Naive thymus-derived CD4-positive, alpha-beta T cell (primary cell): ENCODE results near the gene LHFPL2. TPM values are rescaled to one million over a fixed set of nuclear protein-coding genes. Genes with fewer than 3 reads are reported as not detected.
"Not testable (repeated sequence)": the region's sequence is repeated elsewhere in the genome, so short reads cannot be mapped to it uniquely, and the experiment has no call there.

Experiments
- ATAC-seq: fragments of 150-1000 bp; cut with Tn5 transposase; 2 replicates; pipeline ENCODE4 v1.10.0; 2021; ENCODE audit warnings: mild to moderate bottlenecking, moderate library complexity
- CTCF ChIA-PET: fragments of 350-600 bp; sonication (Branson Sonifier 250); formaldehyde crosslinking; loops from one replicate; lab custom pipeline; 2021; ENCODE audit warnings: antibody characterized with exemption; lab: Charles Lee
- POLR2A ChIA-PET: fragments of 350-600 bp; sonication (Branson Sonifier 250); formaldehyde crosslinking; loops from one replicate; lab custom pipeline; 2021; ENCODE audit warnings: antibody characterized with exemption, inconsistent platforms; lab: Charles Lee
- DNase-seq, 9 donors: peaks; one replicate each; pipeline versions ENCODE4 v3.0.0 to v3.0.0-alpha.2; 2020 to 2022; ENCODE audit warnings: mixed read lengths in 1 of 9
- H3K27ac ChIP-seq: one replicate; pipeline ENCODE4 v1.7.0; 2013; ENCODE audit warnings: mild to moderate bottlenecking, low read depth, low read length, moderate library complexity
- H3K27me3 ChIP-seq, 2 donors: one replicate each; pipeline ENCODE4 v1.7.0; 2013; ENCODE audit warnings: low read length in 2 of 2, mild to moderate bottlenecking in 2 of 2, moderate library complexity in 2 of 2; ENCODE audit not compliant: control insufficient read depth in 2 of 2, insufficient read depth in 2 of 2
- H3K36me3 ChIP-seq, 3 experiments: 1 replicate in 2 of 3; 2 replicates in 1 of 3; pipeline ENCODE4 v1.7.0; 2013; ENCODE audit warnings: low read length in 3 of 3, mild to moderate bottlenecking in 3 of 3, moderate library complexity in 1 of 3; ENCODE audit not compliant: insufficient read depth in 3 of 3, control insufficient read depth in 2 of 3
- H3K4me1 ChIP-seq, 2 donors: one replicate each; pipeline ENCODE4 v1.7.0; 2013; ENCODE audit warnings: low read length in 2 of 2, mild to moderate bottlenecking in 2 of 2, moderate library complexity in 1 of 2; ENCODE audit not compliant: control insufficient read depth in 2 of 2, insufficient read depth in 2 of 2
- H3K4me3 ChIP-seq: 2 replicates; pipeline ENCODE4 v1.7.0; 2013; ENCODE audit warnings: mild to moderate bottlenecking, low read length
- H3K9me3 ChIP-seq, 3 experiments: 1 replicate in 2 of 3; 2 replicates in 1 of 3; pipeline ENCODE4 v1.7.0; 2013; ENCODE audit warnings: low read length in 3 of 3; ENCODE audit not compliant: control insufficient read depth in 2 of 3
- H3K27ac Mint-ChIP-seq, 9 donors: one replicate each; pipeline ENCODE4 v1.8.0; 2020 to 2022; ENCODE audit warnings: mixed read lengths in 9 of 9, mild to moderate bottlenecking in 8 of 9, moderate library complexity in 5 of 9, inconsistent platforms in 2 of 9
- H3K27me3 Mint-ChIP-seq, 5 donors: one replicate each; pipeline ENCODE4 v1.8.0; 2021 to 2022; ENCODE audit warnings: mixed read lengths in 5 of 5, mild to moderate bottlenecking in 1 of 5
- H3K36me3 Mint-ChIP-seq, 5 donors: one replicate each; pipeline ENCODE4 v1.8.0; 2020 to 2022; ENCODE audit warnings: mixed read lengths in 5 of 5, mild to moderate bottlenecking in 3 of 5, inconsistent platforms in 1 of 5
- H3K4me1 Mint-ChIP-seq, 7 donors: one replicate each; pipeline ENCODE4 v1.8.0; 2020 to 2022; ENCODE audit warnings: mixed read lengths in 7 of 7, mild to moderate bottlenecking in 3 of 7, inconsistent platforms in 1 of 7
- H3K4me3 Mint-ChIP-seq, 10 donors: one replicate each; pipeline ENCODE4 v1.8.0; 2020 to 2022; ENCODE audit warnings: mild to moderate bottlenecking in 10 of 10, mixed read lengths in 10 of 10, moderate library complexity in 6 of 10, inconsistent platforms in 2 of 10
- H3K9me3 Mint-ChIP-seq, 11 donors: one replicate each; pipeline ENCODE4 v1.8.0; 2020 to 2022; ENCODE audit warnings: mixed read lengths in 11 of 11, mild to moderate bottlenecking in 4 of 11, inconsistent platforms in 1 of 11, moderate library complexity in 1 of 11
- intact Hi-C, 2 donors: fragments of 100-400 bp; cut with micrococcal nuclease; formaldehyde crosslinking; loops; one replicate each; pipeline ENCODE4 v1.15.1; 2023
- polyA plus RNA-seq, 2 donors: library from polyadenylated mRNA; unstranded; fragments of 300-500 nt; fragmentation: Illumina TruSeq; gene quantifications; one replicate each; pipeline ENCODE4 v1.2.3, GENCODE V29; 2021
- total RNA-seq, 6 experiments: library from RNA in 5 of 6; stranded (reverse) in 5 of 6; gene quantifications; 1 replicate in 5 of 6; 2 replicates in 1 of 6; pipeline ENCODE4 v1.2.3 and lab custom pipeline; 2021 to 2026

Gene LHFPL2
- total and polyA plus RNA-seq, 7 experiments from 2014 or later, result 0.37 to 2.9 (median 1.3) TPM; not detected in 1

GRCh38 chr5:78624011-78624541, 24.5 kb downstream of the LHFPL2 start:
- Mint-ChIP-seq H3K27ac (no peak overlapping the region), H3K4me3 (no peak overlapping the region), H3K9me3 (peaks cover 0 to 11% (median 0%) of the 10 kb centered on the region in 11 donors), H3K36me3 (peaks cover 0 to 4% (median 0%) of the 10 kb centered on the region in 5 donors), H3K27me3 (peaks cover 2 to 17% (median 4%) of the 10 kb centered on the region in 5 donors), H3K4me1 (peaks cover 0 to 2% (median 0%) of the 10 kb centered on the region in 7 donors)
- no peak overlapping the region for H3K4me3 ChIP-seq
- DNase-seq (no peak), ATAC-seq (no peak)
- H3K9me3 ChIP-seq, result no peaks in the 10 kb centered on the region
- ChIA-PET POLR2A (no interaction called here), CTCF (no interaction called here)
- H3K27ac ChIP-seq, result no peak overlapping the region
- H3K27me3 ChIP-seq, result no peaks in the 10 kb centered on the region
- H3K36me3 ChIP-seq, result no peaks in the 10 kb centered on the region
- H3K4me1 ChIP-seq, result no peaks in the 10 kb centered on the region
- intact Hi-C loops, result no loop called here

DNA sequence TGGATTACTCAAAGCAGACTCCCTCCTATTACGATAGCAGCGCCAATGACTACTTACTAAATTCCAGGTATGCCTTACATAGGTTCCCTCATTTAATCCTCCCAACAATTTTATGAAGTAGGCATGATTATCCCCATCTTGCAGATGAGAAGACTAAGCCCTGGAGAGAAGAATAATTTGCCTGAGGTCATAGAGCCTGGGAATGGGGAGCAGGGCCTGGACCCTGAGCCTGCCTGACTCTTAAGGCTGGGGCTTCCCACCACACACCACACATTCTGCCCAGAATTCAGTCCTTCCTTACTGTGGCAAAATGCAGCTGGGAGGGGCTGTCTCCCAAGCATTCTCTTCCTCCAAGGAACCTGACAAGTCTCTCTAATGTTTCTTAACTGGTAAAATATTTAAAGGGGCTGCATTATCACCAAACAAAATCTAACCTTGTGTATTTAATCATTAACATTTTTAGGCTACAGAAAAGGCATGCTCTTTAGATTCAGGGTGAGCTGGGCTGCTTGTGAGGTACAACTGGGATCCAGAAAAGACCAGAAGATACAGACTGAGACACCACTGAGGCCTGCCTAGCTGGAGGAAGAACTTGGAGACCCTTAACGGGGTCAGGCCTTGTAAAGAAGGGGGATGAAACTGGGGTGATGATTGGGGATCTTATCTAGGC, 26.1 kb downstream of the LHFPL2 start:
- H3K4me3 ChIP-seq, result no peak overlapping the region
- intact Hi-C loops, result no loop called here
- no peaks in the 10 kb centered on the region for H3K4me1 ChIP-seq
- no peak overlapping the region for H3K27ac ChIP-seq
- H3K36me3 Mint-ChIP-seq, result peaks cover 0 to 4% (median 0%) of the 10 kb centered on the region in 5 donors
- ChIA-PET CTCF (no interaction called here), POLR2A (no interaction called here)
- H3K9me3 ChIP-seq, result no peaks in the 10 kb centered on the region
- ATAC-seq, result no peak
- no peaks in the 10 kb centered on the region for H3K36me3 ChIP-seq
- no peak for DNase-seq
- H3K4me1 Mint-ChIP-seq, result no peaks in the 10 kb centered on the region
- H3K27me3 Mint-ChIP-seq, result peaks cover 0 to 8% (median 0%) of the 10 kb centered on the region in 5 donors
- peaks cover 0 to 11% (median 1%) of the 10 kb centered on the region in 11 donors for H3K9me3 Mint-ChIP-seq
- no peaks in the 10 kb centered on the region for H3K27me3 ChIP-seq
- H3K27ac Mint-ChIP-seq, result no peak overlapping the region
- H3K4me3 Mint-ChIP-seq, result no peak overlapping the region

GRCh38 chr5:78621291-78621738, 27.3 kb downstream of the LHFPL2 start:
- ATAC-seq, result no peak
- DNase-seq, result no peak
- peaks cover 0 to 4% (median 0%) of the 10 kb centered on the region in 5 donors for H3K36me3 Mint-ChIP-seq
- H3K4me1 ChIP-seq, result no peaks in the 10 kb centered on the region
- no peak overlapping the region for H3K4me3 Mint-ChIP-seq
- no peaks in the 10 kb centered on the region for H3K9me3 ChIP-seq
- intact Hi-C loops, result no loop called here
- peaks cover 0 to 7% (median 0%) of the 10 kb centered on the region in 5 donors for H3K27me3 Mint-ChIP-seq
- H3K9me3 Mint-ChIP-seq, result peaks cover 0 to 11% (median 1%) of the 10 kb centered on the region in 11 donors
- no peak overlapping the region for H3K27ac ChIP-seq
- no peak overlapping the region for H3K27ac Mint-ChIP-seq
- H3K4me3 ChIP-seq, result no peak overlapping the region
- no peaks in the 10 kb centered on the region for H3K27me3 ChIP-seq
- H3K4me1 Mint-ChIP-seq, result no peaks in the 10 kb centered on the region
- ChIA-PET POLR2A (no interaction called here), CTCF (no interaction called here)
- H3K36me3 ChIP-seq, result no peaks in the 10 kb centered on the region

- ATAC-seq, H3K4me1 ChIP-seq, H3K4me3 ChIP-seq, H3K4me1 Mint-ChIP-seq, H3K27ac Mint-ChIP-seq, H3K36me3 Mint-ChIP-seq, H3K27me3 Mint-ChIP-seq, DNase-seq, H3K36me3 ChIP-seq, H3K27ac ChIP-seq, POLR2A ChIA-PET, CTCF ChIA-PET, H3K9me3 ChIP-seq, H3K27me3 ChIP-seq, H3K4me3 Mint-ChIP-seq, intact Hi-C loops: not testable (repeated sequence)
- H3K9me3 Mint-ChIP-seq, result peaks cover 0 to 11% (median 3%) of the 10 kb centered on the region in 11 donors
Measured at GRCh38 chr5:78620119-78620518, 28.5 kb downstream of the LHFPL2 start.

DNA sequence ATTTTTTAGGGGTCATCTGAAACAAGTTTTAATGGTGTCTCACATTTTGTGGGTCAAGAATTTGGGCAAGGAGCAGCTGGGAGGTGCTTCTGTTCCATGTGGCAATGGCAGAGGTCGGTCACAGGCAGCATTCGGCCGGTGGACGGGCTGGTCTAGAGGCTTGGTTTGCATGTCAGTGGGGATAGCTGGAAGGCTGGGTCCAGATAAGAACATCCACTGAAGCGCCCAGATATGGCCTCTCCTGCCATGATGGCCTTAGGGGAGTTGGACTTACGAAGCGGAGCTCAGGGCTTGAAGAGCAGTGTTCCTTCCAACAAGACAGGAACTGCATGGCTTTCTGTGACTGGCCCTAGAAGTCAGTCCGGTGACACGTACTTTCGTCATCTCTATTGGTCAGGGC, 30.3 kb downstream of the LHFPL2 start:
- DNase-seq (no peak), ATAC-seq (no peak)
- POLR2A ChIA-PET, result no interaction called here
- peaks cover 0 to 7% (median 0%) of the 10 kb centered on the region in 5 donors for H3K27me3 Mint-ChIP-seq
- H3K9me3 Mint-ChIP-seq, result peaks cover 0 to 11% (median 3%) of the 10 kb centered on the region in 11 donors
- CTCF ChIA-PET, result no interaction called here
- no peaks in the 10 kb centered on the region for H3K4me1 Mint-ChIP-seq
- H3K36me3 ChIP-seq, result no peaks in the 10 kb centered on the region
- intact Hi-C loops, result no loop called here
- H3K4me3 Mint-ChIP-seq, result no peak overlapping the region
- H3K9me3 ChIP-seq, result no peaks in the 10 kb centered on the region
- no peaks in the 10 kb centered on the region for H3K27me3 ChIP-seq
- H3K4me1 ChIP-seq, result no peaks in the 10 kb centered on the region
- no peak overlapping the region for H3K4me3 ChIP-seq
- H3K36me3 Mint-ChIP-seq, result peaks cover 0 to 4% (median 0%) of the 10 kb centered on the region in 5 donors
- no peak overlapping the region for H3K27ac ChIP-seq
- H3K27ac Mint-ChIP-seq, result no peak overlapping the region

DNA sequence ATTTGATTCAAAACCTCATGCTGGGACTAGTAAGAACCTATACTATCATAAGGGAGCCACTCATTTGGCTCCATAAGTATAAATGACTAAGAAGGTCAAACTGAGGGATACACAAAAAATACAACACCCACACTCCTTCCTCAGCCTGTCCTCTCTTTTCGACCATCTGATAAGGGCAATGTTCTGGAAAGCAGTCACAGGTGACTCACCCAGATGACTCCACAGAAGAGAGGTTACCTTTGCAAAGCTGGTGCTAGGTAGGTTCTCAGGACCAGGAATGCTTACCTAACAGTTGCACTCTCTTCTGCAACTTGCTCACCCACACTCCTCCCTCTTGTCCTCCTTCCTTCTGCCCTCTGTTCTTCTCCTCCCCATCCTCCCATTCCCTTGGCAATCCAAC, 32.9 kb downstream of the LHFPL2 start:
- Mint-ChIP-seq H3K36me3 (no peaks in the 10 kb centered on the region), H3K4me3 (no peak overlapping the region), H3K9me3 (peaks cover 0 to 4% (median 0%) of the 10 kb centered on the region in 11 donors), H3K27me3 (peaks cover 0 to 16% (median 0%) of the 10 kb centered on the region in 5 donors), H3K27ac (no peak overlapping the region), H3K4me1 (no peaks in the 10 kb centered on the region)
- Histone ChIP-seq H3K27ac (no peak overlapping the region), H3K4me3 (no peak overlapping the region), H3K36me3 (no peaks in the 10 kb centered on the region), H3K4me1 (no peaks in the 10 kb centered on the region), H3K27me3 (no peaks in the 10 kb centered on the region), H3K9me3 (no peaks in the 10 kb centered on the region)
- CTCF ChIA-PET, result no interaction called here
- intact Hi-C loops, result no loop called here
- DNase-seq (no peak), ATAC-seq (no peak)
- POLR2A ChIA-PET, result no interaction called here

DNA sequence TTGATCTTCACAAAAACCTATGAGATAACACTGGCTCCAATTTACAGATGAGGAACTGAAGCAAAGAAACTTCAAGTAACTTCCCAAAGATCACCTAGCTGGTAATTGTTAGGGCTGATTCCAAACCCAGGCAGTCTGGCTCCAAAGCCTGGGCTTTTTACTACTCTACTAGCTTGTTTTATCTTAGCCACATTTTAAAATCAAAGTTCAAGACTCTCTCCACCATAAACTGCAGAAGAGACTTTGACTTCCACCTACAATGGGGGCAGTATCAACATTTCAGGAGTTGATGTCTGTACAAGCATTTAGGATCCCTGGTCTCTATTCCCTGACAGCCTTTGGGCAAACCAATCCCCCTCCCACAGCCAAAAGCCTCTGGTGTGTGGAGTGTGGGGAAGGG, 33.8 kb downstream of the LHFPL2 start:
- H3K4me3 Mint-ChIP-seq, result no peak overlapping the region
- no peaks in the 10 kb centered on the region for H3K4me1 Mint-ChIP-seq
- no peaks in the 10 kb centered on the region for H3K36me3 Mint-ChIP-seq
- H3K36me3 ChIP-seq, result no peaks in the 10 kb centered on the region
- no peaks in the 10 kb centered on the region for H3K27me3 ChIP-seq
- no peak overlapping the region for H3K4me3 ChIP-seq
- intact Hi-C loops, result no loop called here
- no peak overlapping the region for H3K27ac Mint-ChIP-seq
- peaks cover 0 to 16% (median 3%) of the 10 kb centered on the region in 5 donors for H3K27me3 Mint-ChIP-seq
- peaks cover 0 to 3% (median 0%) of the 10 kb centered on the region in 11 donors for H3K9me3 Mint-ChIP-seq
- POLR2A ChIA-PET, result no interaction called here
- no peak for DNase-seq
- H3K9me3 ChIP-seq, result no peaks in the 10 kb centered on the region
- no peaks in the 10 kb centered on the region for H3K4me1 ChIP-seq
- CTCF ChIA-PET, result no interaction called here
- no peak for ATAC-seq
- no peak overlapping the region for H3K27ac ChIP-seq
